RPMI7951 (cell line): ENCODE results near the gene ZNRF2. TPM values are rescaled to one million over a fixed set of nuclear protein-coding genes. Genes with fewer than 3 reads are reported as not detected.
A peak's percentile ranks its signal among the peaks of the same experiment; 100 is the strongest.

Experiments used
- DNase-seq: peaks from one replicate; pipeline ENCODE4 v3.0.0-alpha.2; 2012; ENCODE audit warnings: low read depth
- total RNA-seq: library from RNA; depleted of rRNA; stranded (reverse); fragments of >200 nt; shearing (Covaris generic); gene quantifications from 2 replicates; pipeline ENCODE4 v1.2.3, GENCODE V29; 2014; rRNA removed

The ZNRF2 gene
- total RNA-seq, 1 experiment from 2014 or later, result 15.1 TPM

GRCh38 chr7:30406664-30407425 lies 122.4 kb downstream of the ZNRF2 start:
- DNase-seq, result peak; percentile 26

- DNase-seq, result no peak
Observed at GRCh38 chr7:30411173-30411572, 126.8 kb downstream of the ZNRF2 start.

- no peak for DNase-seq
Observed at GRCh38 chr7:30411897-30412296, 127.5 kb downstream of the ZNRF2 start.

GRCh38 chr7:30412782-30413504 lies 128.5 kb downstream of the ZNRF2 start:
- DNase-seq, result peak; percentile 86

- DNase-seq, result no peak
Observed at GRCh38 chr7:30413864-30414263, 129.5 kb downstream of the ZNRF2 start.

Other genes with a start within 250 kb of the ZNRF2 start
- gene MTURN, start 149.6 kb upstream of the ZNRF2 start, total RNA-seq, result 5.0 and 9.1 TPM in 2 replicates
- gene NOD1, start 194.2 kb downstream of the ZNRF2 start, total RNA-seq, result 9.1 and 12.3 TPM in 2 replicates
- gene GGCT, start 220.2 kb downstream of the ZNRF2 start, total RNA-seq, result 98.3 and 113 TPM in 2 replicates